NCI-H748 treated with DMSO at 0.1 percent for 48 hours (cell line): ENCODE measurements around the gene AMIGO3.

Experiments used
- DNase-seq: peaks from one replicate; lab custom pipeline; 2025; lab: John Stamatoyannopoulos, UW

AMIGO3 gene

GRCh38 chr3:49667701-49668413 is 51.6 kb downstream of the AMIGO3 start:
- DNase-seq, result no peak
